Tracheal epithelial cell (primary cell): Measurements from ENCODE around the gene COL6A2. TPM values are rescaled to one million over a fixed set of nuclear protein-coding genes. Genes with fewer than 3 reads are reported as not detected.

Source experiments
- total RNA-seq: library from RNA; depleted of rRNA; stranded (reverse); fragments of >200 nt; gene quantifications from 2 replicates; pipeline ENCODE4 v1.2.1, GENCODE V29; 2014

The COL6A2 gene
- total RNA-seq: 0.43 and 58.6 TPM in 2 replicates

DNA sequence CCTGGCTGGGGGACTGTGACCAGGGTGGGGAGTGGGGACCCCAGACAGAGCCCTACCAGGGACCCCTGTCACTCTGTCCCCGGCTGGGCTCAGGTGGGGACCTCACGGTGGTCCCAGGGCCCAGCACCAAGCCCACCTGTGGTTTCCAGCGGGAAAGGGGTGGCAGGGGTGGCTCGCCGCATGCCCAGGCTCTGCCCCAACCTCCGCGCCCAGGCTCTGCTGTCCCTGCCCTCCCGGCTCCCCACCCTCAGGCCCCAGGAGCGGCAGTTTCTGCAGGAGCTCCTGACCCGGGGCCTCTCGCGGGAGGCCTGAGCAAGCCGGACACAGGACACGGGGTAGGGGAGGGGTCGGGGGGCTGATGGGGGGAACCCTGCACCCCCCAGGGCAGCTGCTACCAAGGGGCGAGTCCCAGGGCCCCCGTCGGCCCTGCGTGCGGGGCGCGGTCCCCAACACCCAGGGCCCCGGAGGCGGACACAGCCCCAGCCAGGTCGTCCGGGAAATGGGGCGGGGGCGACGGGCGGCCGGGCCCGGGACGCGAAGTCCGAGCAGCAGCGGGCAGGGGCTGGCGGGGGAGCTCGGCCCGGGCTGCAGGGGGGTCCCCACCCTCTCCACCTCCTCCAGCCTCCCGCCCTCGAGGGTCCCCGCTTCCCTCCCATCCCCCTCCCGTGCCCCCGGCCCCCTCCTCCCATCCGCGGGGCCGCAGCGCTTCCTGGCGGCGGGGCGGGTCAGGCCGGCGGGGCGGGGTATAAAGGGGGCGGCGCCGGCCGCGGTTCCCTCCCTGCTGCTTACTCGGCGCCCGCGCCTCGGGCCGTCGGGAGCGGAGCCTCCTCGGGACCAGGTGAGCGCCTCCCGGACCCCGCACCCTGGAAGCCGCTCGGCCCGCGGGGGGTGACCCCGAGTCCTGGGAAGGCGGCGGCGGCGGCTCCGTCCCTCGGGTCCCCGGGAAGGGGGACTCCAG is at the start of gene COL6A2:
COL6A2 (plus strand) TSS at position 777 of the 958 bp plus-strand sequence.

DNA sequence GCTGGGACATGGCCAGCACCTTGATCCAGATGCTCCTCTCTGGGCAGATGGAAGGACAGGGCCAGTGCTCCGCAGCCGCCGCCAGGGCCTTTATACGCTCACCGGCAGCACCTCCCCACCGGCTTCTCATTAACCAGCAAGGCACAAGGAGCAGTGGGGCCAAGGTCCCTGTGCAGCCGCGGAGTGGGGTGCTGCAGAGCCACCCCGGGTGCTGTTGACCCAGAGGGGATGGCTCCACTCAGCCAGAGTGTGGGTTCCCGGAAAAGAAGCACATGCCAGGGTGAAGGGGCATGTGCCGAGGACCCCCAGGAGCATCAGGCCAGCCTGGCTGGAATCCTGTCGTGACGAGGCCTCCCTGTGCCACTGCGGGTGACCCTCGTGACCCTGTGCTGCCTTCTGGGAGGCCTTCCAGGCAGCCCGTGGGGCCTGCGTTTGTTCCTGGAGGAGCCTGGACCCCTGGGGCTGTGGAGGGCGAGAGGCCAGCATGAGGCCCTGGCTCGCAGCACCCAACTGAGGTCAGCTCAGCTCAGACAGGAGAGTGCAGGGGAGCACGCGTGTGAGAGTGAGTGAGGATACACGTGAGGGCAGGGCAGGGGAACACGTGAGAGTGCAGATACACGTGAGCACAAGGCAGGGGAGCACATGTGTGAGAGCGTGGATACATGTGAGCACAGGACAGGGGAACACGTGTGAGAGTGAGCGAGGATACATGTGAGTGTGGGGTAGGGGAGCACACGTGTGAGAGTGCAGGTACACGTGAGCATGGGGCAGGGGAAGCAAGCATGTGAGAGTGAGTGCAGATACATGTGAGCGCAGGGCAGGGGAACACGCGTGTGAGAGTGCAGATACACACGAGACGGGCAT is 57.8 kb downstream of the COL6A2 start, which contains the start of gene FTCD:
FTCD (minus strand) TSS at position 66 of the 864 bp plus-strand sequence; CDS start at position 10, 56 bp downstream.

Other genes starting within 250 kb of the COL6A2 start
- 1.1 and 79.8 TPM in 2 replicates for gene COL6A1, start 116.3 kb upstream of the COL6A2 start, total RNA-seq
- gene FTCD, start 57.5 kb downstream of the COL6A2 start, total RNA-seq: 0.48 TPM in 1 of 2 replicates, not detected in the other
- gene SPATC1L, start 86.3 kb downstream of the COL6A2 start, total RNA-seq: 2.4 and 3.4 TPM in 2 replicates
- 42.4 and 66.3 TPM in 2 replicates for gene LSS, start 130.7 kb downstream of the COL6A2 start, total RNA-seq
- gene MCM3AP, start 187.5 kb downstream of the COL6A2 start, total RNA-seq: 60.7 and 64.4 TPM in 2 replicates
- gene YBEY, start 188.2 kb downstream of the COL6A2 start, total RNA-seq: 12.3 and 15.8 TPM in 2 replicates
- 0.85 and 2.2 TPM in 2 replicates for gene C21orf58, start 225.8 kb downstream of the COL6A2 start, total RNA-seq
- 10.4 and 11.1 TPM in 2 replicates for gene PCNT, start 226.0 kb downstream of the COL6A2 start, total RNA-seq